Ishikawa (cell line): ENCODE measurements around the gene LSM7.

ENCODE experiments used
- RAD21 ChIP-seq: IDR thresholded peaks from 2 replicates; pipeline ENCODE4 v1.6.1; 2012; ENCODE audit warnings: low read depth
- REST ChIP-seq: IDR thresholded peaks from 2 replicates; pipeline ENCODE4 v1.6.1; 2012; ENCODE audit warnings: low read depth, mild to moderate bottlenecking
- TAF1 ChIP-seq: IDR thresholded peaks from 2 replicates; pipeline ENCODE4 v1.6.1; 2012; ENCODE audit warnings: low read depth, mild to moderate bottlenecking

GRCh38 chr19:2374808-2375207 lies 46.4 kb upstream of the LSM7 start:
- no peak for TF ChIP-seq REST
- no peak for TF ChIP-seq RAD21
- TF ChIP-seq TAF1, result no peak
